H54 (cell line): ENCODE measurements around the gene NXPH2.
"Not testable (repeated sequence)": the region's sequence is repeated elsewhere in the genome, so short reads cannot be mapped to it uniquely, and the experiment has no call there.

Experiments used
- DNase-seq: peaks from one replicate; pipeline ENCODE4 v3.0.0; 2011; ENCODE audit warnings: low spot score, mixed read lengths; ENCODE audit not compliant: insufficient read length
- FAIRE-seq: peaks from 3 replicates; lab custom pipeline; 2011; peaks lifted over from hg19 to GRCh38; lab: Jason Lieb, UNC
- POLR2A ChIP-seq: IDR thresholded peaks from 2 replicates; pipeline ENCODE4 v1.6.1; 2011; ENCODE audit warnings: low read depth, mild to moderate bottlenecking, low read length

Gene NXPH2

DNA sequence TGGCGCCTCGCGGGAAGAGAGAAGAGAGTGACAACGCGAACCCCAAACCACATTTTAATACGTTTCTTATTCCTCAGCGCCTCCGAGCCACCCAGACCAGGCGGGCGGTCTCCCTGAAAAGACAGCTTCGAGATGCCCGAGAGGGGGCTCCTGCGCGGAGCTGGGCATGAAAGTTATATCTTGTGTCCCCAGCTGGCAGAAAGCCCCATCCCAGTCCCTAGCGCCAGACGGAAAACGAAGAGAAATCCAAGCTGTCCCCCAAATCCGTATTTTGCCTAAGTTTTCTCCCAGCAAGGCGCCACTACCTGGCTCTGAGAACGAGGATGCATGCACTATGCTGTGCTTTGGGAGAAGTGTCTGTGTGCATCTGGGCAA is 797 bp downstream of the NXPH2 start:
- FAIRE-seq (no peak), DNase-seq (no peak)
- TF ChIP-seq POLR2A, result no peak

DNA sequence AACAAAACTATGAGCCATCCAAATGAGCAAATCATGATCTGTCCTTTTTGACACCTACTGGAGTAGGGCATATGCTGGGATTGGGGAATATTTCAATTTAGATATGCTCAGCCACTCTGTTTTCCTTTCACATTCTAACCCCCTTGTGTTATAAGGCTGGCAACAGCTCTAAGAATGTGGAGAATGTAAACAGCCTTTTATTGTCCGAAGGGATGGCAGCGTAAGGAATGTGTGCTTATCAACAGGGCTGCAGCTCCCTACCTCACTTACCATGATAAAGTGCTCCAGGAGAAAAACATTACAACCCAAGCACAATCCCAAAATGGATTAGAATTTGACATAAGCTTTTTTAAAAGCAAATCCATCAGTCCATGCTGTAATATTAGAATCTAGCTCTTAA is 2.2 kb downstream of the NXPH2 start:
- FAIRE-seq (peak; percentile 36), DNase-seq (peak; percentile 8)
- TF ChIP-seq POLR2A, result no peak

DNA sequence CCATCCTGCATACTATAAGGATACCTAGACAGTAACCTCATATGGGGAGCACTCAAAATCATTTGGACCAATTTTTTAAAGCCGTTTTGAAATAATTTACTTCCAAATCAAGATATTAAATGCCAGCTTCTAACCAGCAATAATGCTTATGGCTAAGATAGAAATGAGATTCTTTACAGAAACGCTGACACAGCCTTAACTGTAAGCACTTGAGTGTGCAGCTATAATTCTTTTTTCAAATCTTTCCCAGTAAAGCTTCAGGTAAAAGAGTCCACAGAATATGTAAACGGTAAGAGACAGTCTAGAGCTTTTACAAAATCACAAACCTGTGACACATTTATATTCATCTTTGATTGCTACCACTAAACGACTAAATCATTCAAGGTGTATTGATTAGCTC is 4.5 kb downstream of the NXPH2 start:
- TF ChIP-seq POLR2A, result no peak
- no peak for FAIRE-seq
- DNase-seq, result no peak

DNA sequence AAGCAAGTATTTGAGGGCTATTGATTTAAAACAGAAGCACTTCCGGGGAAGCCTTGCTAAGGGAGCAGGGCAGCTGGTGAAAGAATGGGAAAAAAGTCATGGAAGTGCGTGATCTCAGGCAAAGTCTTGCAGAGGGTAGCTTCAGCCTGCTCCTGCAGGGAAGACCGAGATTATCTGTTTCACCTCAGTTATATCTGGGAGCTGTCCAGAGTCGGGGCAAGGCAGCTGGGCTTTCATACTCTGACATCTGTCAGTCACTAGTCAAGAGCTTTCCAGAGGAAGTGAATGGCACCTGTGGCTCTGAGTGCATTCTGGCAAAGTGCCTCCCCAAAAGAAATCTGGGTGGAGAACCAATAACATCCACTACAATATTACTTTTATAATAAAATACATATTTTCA is 8.7 kb downstream of the NXPH2 start:
- no peak for DNase-seq
- TF ChIP-seq POLR2A, result no peak
- FAIRE-seq, result no peak

DNA sequence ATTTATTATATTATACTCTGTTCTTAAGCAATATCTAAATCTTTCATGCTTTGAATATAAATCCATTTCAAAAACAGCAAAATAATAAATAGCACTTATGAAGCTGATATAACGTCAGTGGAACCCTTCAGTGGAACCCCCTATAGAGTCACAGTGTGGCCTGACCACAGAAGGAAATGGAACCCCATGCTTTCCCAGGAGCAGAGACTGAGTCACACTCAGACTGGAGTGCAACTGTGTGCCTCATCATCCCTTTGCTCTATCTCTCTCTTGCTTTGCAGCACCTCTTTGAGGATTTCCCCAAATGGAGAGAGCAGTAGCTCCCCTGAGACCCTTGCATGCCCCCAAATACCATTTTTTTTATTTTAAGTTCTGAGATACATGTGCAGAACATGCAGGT is 13.1 kb downstream of the NXPH2 start:
- DNase-seq, result no peak
- FAIRE-seq, result no peak
- no peak for TF ChIP-seq POLR2A

DNA sequence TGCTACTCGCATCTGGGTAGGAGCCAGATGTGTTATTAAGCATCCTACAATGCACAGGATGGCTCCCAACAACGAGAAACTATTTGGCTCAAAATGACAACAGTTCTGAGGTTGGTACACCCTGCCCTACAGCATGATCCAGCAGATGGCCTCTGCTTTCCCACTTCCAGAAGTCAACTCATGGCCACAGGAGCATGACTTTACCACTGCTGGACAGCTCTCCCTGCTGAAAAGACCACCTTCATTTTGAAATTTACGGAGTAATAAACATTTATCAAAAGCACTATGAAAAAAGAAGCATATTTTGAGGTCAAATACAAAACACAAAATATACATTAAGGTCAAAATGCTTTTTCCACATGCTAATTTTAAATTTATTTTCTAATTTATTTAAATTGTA is 13.7 kb downstream of the NXPH2 start:
- TF ChIP-seq POLR2A, result no peak
- DNase-seq (no peak), FAIRE-seq (no peak)

DNA sequence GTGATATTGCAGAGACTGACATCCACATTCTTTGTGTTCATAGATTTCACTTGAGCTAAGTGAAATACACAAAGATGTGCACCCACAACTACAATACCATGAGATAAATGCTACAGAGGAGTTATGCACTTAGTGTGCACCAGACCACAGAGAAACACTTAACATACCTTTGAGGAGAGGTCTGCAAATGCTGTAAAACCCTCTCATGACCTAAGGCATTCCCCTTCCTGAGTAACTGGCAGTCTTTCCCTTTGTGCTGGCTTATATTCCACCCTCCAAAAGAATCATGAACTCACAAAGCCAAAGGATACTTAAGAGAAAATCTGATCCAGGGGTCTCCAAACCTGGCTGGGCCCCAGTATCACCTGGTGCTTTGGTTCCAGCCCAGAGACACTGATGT is 16.2 kb downstream of the NXPH2 start:
- DNase-seq (no peak), FAIRE-seq (no peak)
- no peak for TF ChIP-seq POLR2A

DNA sequence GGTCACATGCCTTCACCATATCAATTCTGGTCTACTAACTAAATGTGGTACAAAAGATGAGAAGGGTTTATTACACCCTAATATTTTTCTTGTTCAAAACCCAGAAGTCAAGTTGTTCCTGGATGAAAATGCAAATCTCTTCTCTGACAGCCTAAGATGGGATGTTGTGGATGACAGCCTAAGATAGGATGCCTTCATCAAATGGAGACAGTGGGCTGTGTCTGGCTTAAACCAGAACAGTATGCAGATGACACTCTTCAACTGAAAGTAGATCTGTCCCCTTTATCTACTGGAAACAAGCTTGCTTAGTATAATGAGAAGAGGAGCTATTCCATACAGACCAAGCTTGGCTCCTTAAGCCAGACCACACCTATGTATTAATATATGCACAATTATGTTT is 17.7 kb downstream of the NXPH2 start:
- no peak for TF ChIP-seq POLR2A
- DNase-seq (no peak), FAIRE-seq (no peak)

DNA sequence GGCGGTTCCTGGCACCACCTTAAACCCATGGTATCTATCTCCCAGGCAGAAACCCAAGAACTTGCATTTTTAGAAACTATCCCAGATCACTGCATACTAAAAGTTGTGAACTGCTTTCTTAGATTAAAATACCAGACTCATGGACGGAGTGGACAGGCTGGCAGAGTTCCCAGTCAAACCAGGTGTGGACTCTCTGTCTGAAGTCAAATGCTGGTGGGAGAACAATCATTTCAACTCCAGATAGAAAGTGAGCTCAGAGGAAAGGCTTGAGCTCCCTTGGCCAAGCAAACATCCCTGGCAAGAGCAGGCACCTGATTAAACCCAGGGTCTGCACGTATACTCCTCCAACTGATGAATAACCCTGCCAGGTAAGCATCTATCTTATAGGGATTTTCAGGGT is 19.5 kb downstream of the NXPH2 start:
- no peak for DNase-seq
- FAIRE-seq, result no peak
- no peak for TF ChIP-seq POLR2A

DNA sequence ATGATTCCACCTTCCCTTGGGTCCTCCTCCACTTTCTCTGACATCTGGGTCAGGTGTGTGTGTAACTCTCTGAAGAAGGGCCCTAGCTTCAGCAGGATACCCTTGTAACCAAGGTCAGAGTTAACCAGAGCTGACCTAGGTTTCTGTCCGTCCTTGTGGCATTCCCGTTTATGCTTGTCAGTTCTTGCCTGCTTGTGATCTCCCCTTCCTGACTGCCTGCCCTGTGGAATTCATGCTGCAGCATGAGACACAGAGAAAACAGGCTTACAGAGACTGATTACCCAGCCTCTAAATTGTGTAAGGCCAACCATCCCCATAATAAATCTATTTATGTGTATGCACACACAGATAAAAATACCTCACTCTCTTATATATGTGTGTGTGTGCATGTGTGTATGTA is 22.8 kb downstream of the NXPH2 start:
- no peak for TF ChIP-seq POLR2A
- no peak for FAIRE-seq
- no peak for DNase-seq

DNA sequence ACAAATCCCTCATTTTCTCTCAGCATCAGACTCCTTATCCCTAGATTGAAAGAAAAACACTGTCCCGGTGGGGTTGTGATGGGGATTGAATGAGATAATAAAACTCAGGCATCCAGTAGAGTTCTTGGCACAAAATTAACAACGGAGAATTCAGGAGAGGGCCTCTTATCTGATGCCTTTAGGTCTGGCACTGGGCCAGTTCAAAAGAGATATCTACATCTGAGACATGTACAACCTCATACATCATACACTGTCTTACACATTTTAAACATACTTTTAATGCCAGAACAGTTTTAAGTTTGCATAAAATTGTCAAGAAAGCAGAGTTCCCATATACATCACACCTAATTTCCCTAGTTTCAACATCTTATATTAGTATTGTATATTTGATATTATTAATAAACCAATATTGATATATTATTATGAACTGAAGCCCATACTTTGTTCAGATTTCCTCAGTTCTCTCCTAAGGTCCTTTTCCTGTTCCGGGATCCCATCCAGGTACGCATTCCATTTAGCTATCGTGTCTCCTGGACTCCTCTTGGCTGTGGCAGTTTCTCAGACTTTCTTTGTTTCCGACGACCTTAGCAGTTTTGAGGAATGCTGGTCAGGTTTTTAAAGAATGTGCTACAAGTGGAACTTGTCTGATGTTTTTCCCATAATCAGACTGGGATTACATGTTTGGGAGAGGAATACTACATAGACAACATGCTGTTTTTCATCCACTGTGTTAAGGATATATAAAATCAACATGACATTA is 27.8 kb downstream of the NXPH2 start:
- FAIRE-seq, result no peak
- TF ChIP-seq POLR2A, result no peak
- no peak for DNase-seq

DNA sequence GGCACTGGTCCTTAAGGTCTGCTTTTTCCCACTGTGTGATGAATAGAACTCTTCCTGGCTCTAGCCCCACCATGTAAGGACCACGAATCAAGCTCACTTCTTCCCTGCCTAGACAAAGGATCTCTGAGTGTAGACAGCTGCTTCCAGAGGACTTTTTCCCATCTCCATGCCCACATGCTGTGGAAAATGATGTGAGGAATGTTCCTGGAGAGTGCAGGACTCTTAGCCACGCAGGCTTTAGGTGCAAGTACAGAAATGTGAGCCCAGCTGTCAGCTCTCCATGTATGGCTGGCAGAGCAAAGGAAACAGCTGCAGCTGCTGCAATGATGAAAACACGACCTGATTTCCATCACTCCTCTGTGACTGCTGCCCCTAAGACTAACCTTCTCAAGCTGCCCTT is 35.5 kb downstream of the NXPH2 start:
- FAIRE-seq (no peak), DNase-seq (no peak)

DNA sequence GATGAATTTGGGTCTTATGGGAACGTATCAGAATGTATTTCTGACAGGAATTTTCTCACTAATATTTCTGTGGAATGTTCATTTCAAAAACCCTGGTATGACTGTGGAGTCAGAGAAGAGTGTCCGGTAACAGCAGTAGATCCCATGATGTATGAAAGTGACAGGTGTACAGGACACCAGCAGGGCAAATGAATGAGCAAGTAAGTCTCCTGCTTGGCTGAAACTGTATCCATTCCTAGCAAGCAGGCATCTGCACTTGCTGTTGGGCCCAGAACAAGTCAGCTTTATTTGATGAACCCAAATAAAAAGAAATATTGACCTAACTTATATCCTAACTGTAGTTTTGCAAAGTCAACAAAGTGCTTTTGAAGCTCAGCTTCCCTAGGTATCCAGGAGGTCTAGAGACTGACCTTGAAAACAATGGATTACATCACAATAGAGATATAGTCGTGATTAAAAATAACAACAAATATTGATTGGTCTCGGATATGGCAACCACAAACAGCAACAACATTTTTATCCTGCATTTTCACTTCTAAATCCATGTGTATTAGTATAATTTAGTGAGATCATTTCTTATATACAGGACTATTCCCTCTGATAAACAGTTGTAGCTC is 37.6 kb downstream of the NXPH2 start:
- FAIRE-seq (no peak), DNase-seq (no peak)
- no peak for TF ChIP-seq POLR2A

More for the DNA sequence above, 35.5 kb downstream of the NXPH2 start:
- no peak for TF ChIP-seq POLR2A

DNA sequence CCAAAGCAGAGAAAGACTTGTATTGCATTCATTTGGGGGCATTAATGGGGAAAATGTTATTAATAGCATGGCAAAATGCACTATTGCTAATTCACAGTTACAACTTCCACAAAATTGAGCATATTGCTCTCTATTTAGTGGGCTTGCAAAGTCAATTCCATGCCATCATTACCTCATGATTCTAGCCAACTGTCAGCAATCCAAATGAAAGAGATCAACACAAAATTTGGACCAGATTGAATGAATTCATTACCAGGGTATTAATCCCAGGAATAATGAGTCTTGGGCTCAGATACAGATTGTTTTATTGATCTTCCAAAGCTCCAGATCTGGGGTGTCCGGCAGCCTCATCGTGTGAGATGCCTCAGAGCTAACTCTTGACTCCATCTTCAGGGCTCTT is 38.3 kb downstream of the NXPH2 start:
- no peak for FAIRE-seq

DNA sequence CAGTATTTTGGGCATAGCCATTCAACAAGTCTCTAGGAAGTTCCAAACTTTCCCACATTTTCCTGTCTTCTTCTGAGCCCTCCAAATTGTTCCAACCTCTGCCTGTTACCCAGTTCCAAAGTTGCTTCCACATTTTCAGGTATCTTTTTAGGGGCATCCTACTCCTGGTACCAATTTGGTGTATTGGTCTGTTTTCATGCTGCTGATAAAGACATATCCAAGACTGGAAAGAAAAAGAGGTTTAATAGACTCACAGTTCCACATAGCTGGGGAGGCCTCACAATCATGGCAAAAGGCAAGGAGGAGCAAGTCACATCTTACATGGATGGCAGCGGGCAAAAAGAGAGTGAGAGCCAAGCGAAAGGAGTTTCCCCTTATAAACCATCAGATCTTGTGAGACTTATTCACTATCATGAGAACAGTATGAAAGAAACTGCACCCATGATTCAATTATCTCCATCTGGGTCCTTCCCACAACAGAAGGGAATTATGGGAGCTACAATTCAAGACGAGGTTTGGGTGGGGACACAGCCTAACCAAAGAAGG is 43.1 kb downstream of the NXPH2 start:
- DNase-seq, FAIRE-seq: not testable (repeated sequence)

More for the DNA sequence above, 38.3 kb downstream of the NXPH2 start:
- TF ChIP-seq POLR2A, result no peak
- no peak for DNase-seq
